GM12875 (cell line): ENCODE data around the gene MAML3.

Experiments used
- H3K4me3 ChIP-seq: one replicate; pipeline ENCODE4 v1.5.1; 2011; ENCODE audit warnings: low read depth, low read length, control low read depth
- TF ChIP-seq, protein P1 (sequence below): IDR thresholded peaks from 2 replicates; pipeline ENCODE4 v1.5.1; 2011; ENCODE audit warnings: low read depth, mild to moderate bottlenecking, control low read depth, inconsistent platforms, low read length, moderate library complexity, borderline replicate concordance; ENCODE audit not compliant: insufficient read depth

Gene MAML3

DNA sequence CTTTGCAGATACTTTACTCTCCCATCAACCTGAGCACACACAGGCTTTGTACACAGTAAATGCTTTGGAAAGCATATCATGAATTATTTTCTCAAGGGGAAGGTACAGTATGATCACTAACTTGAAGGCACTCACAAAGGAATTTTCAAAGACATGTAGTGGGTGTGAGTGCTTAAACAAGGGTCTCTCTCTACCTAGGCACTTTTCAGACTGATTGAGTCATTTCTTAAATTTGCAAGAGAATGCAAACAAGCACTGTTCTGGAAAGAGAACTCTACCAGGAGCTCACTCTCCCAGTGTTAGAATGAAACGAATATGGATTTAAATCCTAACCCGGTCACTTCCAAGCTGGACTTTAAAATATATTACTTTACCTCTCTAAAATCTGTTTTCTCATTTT lies 85.7 kb downstream of the MAML3 start:
- no peak overlapping the region for H3K4me3 ChIP-seq
- TF ChIP-seq, protein P1, sequence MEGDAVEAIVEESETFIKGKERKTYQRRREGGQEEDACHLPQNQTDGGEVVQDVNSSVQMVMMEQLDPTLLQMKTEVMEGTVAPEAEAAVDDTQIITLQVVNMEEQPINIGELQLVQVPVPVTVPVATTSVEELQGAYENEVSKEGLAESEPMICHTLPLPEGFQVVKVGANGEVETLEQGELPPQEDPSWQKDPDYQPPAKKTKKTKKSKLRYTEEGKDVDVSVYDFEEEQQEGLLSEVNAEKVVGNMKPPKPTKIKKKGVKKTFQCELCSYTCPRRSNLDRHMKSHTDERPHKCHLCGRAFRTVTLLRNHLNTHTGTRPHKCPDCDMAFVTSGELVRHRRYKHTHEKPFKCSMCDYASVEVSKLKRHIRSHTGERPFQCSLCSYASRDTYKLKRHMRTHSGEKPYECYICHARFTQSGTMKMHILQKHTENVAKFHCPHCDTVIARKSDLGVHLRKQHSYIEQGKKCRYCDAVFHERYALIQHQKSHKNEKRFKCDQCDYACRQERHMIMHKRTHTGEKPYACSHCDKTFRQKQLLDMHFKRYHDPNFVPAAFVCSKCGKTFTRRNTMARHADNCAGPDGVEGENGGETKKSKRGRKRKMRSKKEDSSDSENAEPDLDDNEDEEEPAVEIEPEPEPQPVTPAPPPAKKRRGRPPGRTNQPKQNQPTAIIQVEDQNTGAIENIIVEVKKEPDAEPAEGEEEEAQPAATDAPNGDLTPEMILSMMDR: no peak

DNA sequence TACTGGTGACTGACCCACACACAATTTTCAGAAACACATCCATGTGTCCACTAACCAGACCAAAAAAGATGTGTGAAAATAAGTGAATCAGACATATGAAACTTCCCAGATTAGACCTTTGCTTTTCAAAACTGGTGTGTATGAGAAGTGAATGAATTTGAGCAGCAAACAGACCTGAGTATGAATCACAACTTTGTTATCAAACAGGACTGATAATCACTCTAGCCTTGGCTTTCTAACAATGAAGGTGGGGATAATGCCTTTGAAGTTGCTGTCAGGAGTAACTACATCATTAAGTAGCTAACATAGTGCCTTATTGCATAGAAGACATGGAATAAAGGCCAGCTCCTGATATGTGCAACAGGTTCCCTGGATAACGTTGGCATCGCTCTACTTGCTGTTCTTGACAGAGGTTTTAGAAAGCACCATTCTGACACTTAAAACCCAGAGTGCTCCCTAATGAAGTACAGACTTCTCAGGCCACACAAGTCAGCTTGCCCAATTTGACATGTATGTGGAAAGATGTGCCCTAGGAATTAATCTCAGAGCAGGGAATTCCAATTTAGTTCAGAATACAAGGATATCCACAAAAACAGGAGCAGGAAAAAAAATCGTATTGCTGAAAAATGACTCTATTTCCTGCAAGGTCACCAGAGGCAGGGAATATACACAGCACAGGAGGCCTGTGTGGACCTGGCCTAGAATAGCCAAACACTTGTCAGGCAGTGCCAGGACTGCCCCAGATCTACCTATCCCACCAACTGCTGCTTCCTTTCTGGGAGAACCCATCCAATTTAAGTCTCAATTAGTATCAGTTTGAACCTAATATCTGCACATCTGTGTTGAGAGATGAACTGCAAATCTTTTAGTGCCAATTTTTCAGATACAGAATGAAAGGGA lies 87.7 kb downstream of the MAML3 start:
- H3K4me3 ChIP-seq: no peak overlapping the region
- TF ChIP-seq, protein P1: no peak

DNA sequence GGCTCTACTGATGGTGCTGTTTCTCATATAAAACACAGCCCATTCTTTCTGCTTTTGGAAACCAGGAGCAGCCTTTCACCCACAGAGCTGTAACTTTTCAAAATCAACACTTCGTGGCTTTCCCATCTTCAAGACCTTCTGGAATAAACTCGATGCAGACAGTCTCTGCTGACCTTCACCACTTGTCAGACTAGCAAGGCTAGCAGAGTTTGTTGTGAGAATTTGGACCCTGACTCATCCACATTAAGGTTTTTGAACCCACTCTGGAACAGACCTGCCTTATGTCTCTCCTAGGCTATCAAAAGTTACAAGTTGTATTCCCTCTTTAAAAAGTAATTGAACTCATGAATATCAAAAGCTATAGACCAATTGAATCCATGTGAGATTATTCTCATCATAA lies 88.6 kb downstream of the MAML3 start:
- no peak overlapping the region for H3K4me3 ChIP-seq
- TF ChIP-seq, protein P1: no peak

DNA sequence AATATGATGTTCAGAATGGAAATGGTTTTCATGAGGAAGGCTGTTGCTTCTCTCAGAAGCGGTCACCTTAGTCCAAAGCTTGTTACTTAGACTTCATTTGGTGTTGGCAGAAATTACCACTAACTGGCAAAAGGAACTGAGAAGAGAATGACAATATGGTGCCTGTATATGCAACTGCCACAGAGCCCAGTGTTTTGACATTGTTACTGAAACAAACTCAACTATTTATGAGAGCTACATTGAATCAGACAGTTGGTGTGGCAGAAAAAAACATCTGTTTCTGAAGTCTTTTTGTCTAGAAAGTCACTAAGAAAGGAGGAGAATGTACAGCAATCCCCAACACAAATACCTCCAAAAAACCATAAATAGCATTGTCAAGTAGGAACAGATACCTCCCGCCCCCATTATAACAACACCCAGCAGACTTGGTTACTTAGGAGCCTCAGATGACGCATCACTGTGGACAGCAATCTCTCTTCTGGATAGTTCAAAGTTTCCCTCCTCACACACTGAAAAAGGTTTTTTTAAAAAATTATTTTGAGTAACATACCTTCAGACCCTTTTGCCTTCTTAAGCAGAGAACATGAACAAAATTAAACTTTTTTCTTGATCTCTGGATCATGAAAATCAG lies 92.2 kb downstream of the MAML3 start:
- TF ChIP-seq, protein P1: no peak
- no peak overlapping the region for H3K4me3 ChIP-seq

DNA sequence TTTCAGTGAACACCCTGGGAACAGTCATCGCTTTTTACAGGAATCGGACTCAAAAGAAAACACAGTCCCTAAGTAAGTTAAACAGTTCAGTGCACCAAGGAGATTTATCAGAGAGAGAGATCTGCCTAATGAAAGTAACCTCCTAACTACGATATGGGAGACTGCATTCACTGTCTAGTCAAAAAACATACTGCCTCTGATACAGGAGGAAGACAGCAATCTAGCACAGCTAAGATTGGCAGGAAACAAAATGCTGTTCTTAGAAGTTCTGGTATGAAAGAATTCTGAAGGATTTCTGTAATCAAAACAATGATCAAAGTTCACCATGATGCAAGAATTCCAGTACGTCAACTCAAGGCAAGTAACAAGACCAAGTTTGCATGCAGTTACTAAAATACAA lies 92.8 kb downstream of the MAML3 start:
- TF ChIP-seq, protein P1: no peak
- H3K4me3 ChIP-seq: no peak overlapping the region

DNA sequence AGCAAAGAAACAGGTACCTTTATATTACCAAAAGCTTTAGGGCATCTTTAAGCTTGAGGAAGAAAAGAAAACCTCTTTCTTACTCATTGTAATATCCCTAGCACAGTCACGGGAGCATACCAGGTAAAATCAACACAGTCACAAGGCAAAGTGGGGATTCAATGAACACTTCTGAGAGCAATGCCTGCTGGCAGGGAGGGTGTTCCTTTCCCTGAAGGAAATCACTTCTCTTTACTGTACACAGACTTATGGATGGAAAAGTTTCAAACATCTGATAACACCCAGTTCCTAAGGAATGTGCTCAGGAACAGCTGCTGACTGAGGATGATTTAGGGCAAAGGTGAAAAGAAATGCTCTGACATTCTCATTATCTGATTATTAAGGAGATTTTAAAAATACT lies 94.8 kb downstream of the MAML3 start:
- H3K4me3 ChIP-seq: no peak overlapping the region
- TF ChIP-seq, protein P1: no peak

DNA sequence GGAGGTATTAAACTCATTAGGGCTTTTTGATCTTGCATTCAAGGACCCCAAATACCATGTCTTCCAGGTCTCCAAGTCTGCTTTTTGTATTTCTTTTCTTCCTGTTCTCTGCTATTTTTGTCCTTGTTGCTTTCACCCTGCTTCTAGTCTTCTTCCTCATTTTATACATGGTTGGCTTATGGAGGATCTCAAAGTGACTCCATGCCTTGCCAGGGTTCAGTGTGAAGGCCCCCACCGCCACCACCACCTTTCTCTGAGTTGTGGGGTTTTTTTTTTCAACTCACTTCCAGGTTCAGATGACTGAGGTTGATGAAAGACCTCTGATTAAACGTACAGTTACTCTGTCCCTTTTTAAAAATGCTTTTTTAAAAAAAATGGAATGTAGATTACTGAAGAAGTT lies 96.3 kb downstream of the MAML3 start:
- TF ChIP-seq, protein P1: no peak
- H3K4me3 ChIP-seq: no peak overlapping the region
